Natural killer cell (primary cell): ENCODE measurements around the gene MEF2D. TPM values are rescaled to one million over a fixed set of nuclear protein-coding genes. Genes with fewer than 3 reads are reported as not detected.

Experiments used
- ATAC-seq, 3 donors: fragments of 150-1000 bp in 2 of 3; fragments of 200-7000 bp in 1 of 3; cut with Tn5 transposase; 1 replicate in 1 of 3; 2 replicates in 2 of 3; pipeline ENCODE4 v1.10.0; 2021; ENCODE audit warnings: mild to moderate bottlenecking in 2 of 3, moderate library complexity in 2 of 3
- DNase-seq, 2 donors: peaks; one replicate each; pipeline versions ENCODE4 v3.0.0 to v3.0.0-alpha.2; 2013 to 2021; ENCODE audit warnings: mixed read lengths in 1 of 2
- H3K27ac ChIP-seq: one replicate; pipeline ENCODE4 v1.5.1; 2013; ENCODE audit warnings: mild to moderate bottlenecking, low read length
- H3K27me3 ChIP-seq: one replicate; pipeline ENCODE4 v1.6.1; 2013; ENCODE audit warnings: low read length; ENCODE audit not compliant: control insufficient read depth, insufficient read depth
- H3K36me3 ChIP-seq: one replicate; pipeline ENCODE4 v1.6.1; 2013; ENCODE audit warnings: low read length; ENCODE audit not compliant: control insufficient read depth, insufficient read depth
- H3K4me1 ChIP-seq: one replicate; pipeline ENCODE4 v1.6.1; 2013; ENCODE audit warnings: low read length; ENCODE audit not compliant: control insufficient read depth, insufficient read depth
- H3K4me3 ChIP-seq: one replicate; pipeline ENCODE4 v1.5.1; 2013; ENCODE audit warnings: low read length
- H3K9me3 ChIP-seq: one replicate; pipeline ENCODE4 v1.6.1; 2013; ENCODE audit warnings: low read length; ENCODE audit not compliant: control insufficient read depth, insufficient read depth
- H3K27ac Mint-ChIP-seq, 2 donors: one replicate each; pipeline ENCODE4 v1.8.0; 2022; ENCODE audit warnings: mild to moderate bottlenecking in 2 of 2, mixed read lengths in 2 of 2, moderate library complexity in 1 of 2
- H3K27me3 Mint-ChIP-seq, 2 donors: one replicate each; pipeline ENCODE4 v1.8.0; 2022; ENCODE audit warnings: low read depth in 2 of 2, mixed read lengths in 2 of 2
- H3K36me3 Mint-ChIP-seq: one replicate; pipeline ENCODE4 v1.8.0; 2022; ENCODE audit warnings: mixed read lengths
- H3K4me1 Mint-ChIP-seq, 2 donors: one replicate each; pipeline ENCODE4 v1.8.0; 2022; ENCODE audit warnings: mixed read lengths in 2 of 2
- H3K4me3 Mint-ChIP-seq: one replicate; pipeline ENCODE4 v1.8.0; 2022; ENCODE audit warnings: mild to moderate bottlenecking, moderate library complexity, mixed read lengths
- H3K9me3 Mint-ChIP-seq, 2 donors: one replicate each; pipeline ENCODE4 v1.8.0; 2022; ENCODE audit warnings: mixed read lengths in 2 of 2
- CTCF ChIP-seq: fragments of 200-600 bp; IDR thresholded peaks from one replicate; pipeline ENCODE4 v1.8.0; 2022; ENCODE audit warnings: antibody characterized with exemption
- WGBS: methylation state at CpG from one replicate; pipeline ENCODE4 v1.1.7; 2013; ENCODE audit warnings: missing lambda C conversion rate; ENCODE audit not compliant: insufficient coverage; 5-methylcytosine and 5-hydroxymethylcytosine counted together
- intact Hi-C: fragments of 100-400 bp; cut with micrococcal nuclease; formaldehyde crosslinking; loops from one replicate; pipeline ENCODE4 v1.14.2; 2022
- total RNA-seq, 4 donors: library from RNA; stranded (reverse); fragments of 120-200 nt in 1 of 4; gene quantifications; one replicate each; pipeline versions ENCODE4 v1.2.3 to v1.2.4, GENCODE V29; 2013 to 2022

Gene MEF2D
- total RNA-seq, 3 donors from 2014 or later (not counting 1 experiment from before 2014, with no cell fraction given), result 232 to 298 (median 284) TPM

- intact Hi-C loops, result no loop called here
- Mint-ChIP-seq H3K4me3 (no peak overlapping the region), H3K4me1 (peaks cover 35 to 46% of the 10 kb centered on the region in 2 donors), H3K36me3 (peaks cover 24% of the 10 kb centered on the region), H3K27me3 (no peaks in the 10 kb centered on the region), H3K27ac (peak overlapping the region; percentile 84 to 90), H3K9me3 (no peaks in the 10 kb centered on the region)
- Histone ChIP-seq H3K4me3 (no peak overlapping the region), H3K27me3 (no peaks in the 10 kb centered on the region), H3K4me1 (peaks cover 25% of the 10 kb centered on the region), H3K27ac (no peak overlapping the region), H3K9me3 (no peaks in the 10 kb centered on the region), H3K36me3 (peaks cover 96% of the 10 kb centered on the region)
- WGBS, result 94% methylated on average over 8 of the region's 8 CpGs
- DNase-seq (no peak), ATAC-seq (no peak)
- TF ChIP-seq CTCF, result no peak
Measured at GRCh38 chr1:156478250-156478627, 22.3 kb downstream of the MEF2D start.

GRCh38 chr1:156477526-156478249 lies 22.9 kb downstream of the MEF2D start:
- Mint-ChIP-seq H3K36me3 (peaks cover 24% of the 10 kb centered on the region), H3K4me1 (peaks cover 35 to 40% of the 10 kb centered on the region in 2 donors), H3K4me3 (no peak overlapping the region), H3K9me3 (no peaks in the 10 kb centered on the region), H3K27me3 (no peaks in the 10 kb centered on the region), H3K27ac (peak overlapping the region; percentile 45 to 84)
- H3K4me1 ChIP-seq, result peaks cover 24% of the 10 kb centered on the region
- no peaks in the 10 kb centered on the region for H3K9me3 ChIP-seq
- H3K27me3 ChIP-seq, result no peaks in the 10 kb centered on the region
- intact Hi-C loops, result no loop called here
- no peak overlapping the region for H3K27ac ChIP-seq
- ATAC-seq, result no peak
- WGBS, result 94% methylated on average over 3 of the region's 3 CpGs
- H3K36me3 ChIP-seq, result peaks cover 96% of the 10 kb centered on the region
- no peak for TF ChIP-seq CTCF
- no peak overlapping the region for H3K4me3 ChIP-seq
- no peak for DNase-seq

- H3K27ac Mint-ChIP-seq, result peak overlapping the region; percentile 73 to 84
- 75% methylated on average over 8 of the region's 8 CpGs for WGBS
- no peaks in the 10 kb centered on the region for H3K27me3 Mint-ChIP-seq
- no peaks in the 10 kb centered on the region for H3K9me3 Mint-ChIP-seq
- no peak for DNase-seq
- TF ChIP-seq CTCF, result no peak
- Histone ChIP-seq H3K9me3 (no peaks in the 10 kb centered on the region), H3K4me1 (peaks cover 21% of the 10 kb centered on the region), H3K4me3 (no peak overlapping the region), H3K27ac (no peak overlapping the region), H3K27me3 (no peaks in the 10 kb centered on the region), H3K36me3 (peaks cover 93% of the 10 kb centered on the region)
- H3K36me3 Mint-ChIP-seq, result peaks cover 19% of the 10 kb centered on the region
- H3K4me1 Mint-ChIP-seq, result peaks cover 30 to 33% of the 10 kb centered on the region in 2 donors
- intact Hi-C loops, result no loop called here
- no peak overlapping the region for H3K4me3 Mint-ChIP-seq
- ATAC-seq, result no peak
Measured at GRCh38 chr1:156476501-156477298, 23.9 kb downstream of the MEF2D start.
